Chondrocyte (in vitro differentiated cells): ENCODE data around the gene RPL27A. TPM values are rescaled to one million over a fixed set of nuclear protein-coding genes. Genes with fewer than 3 reads are reported as not detected.

ENCODE experiments used
- DNase-seq: peaks from one replicate; pipeline ENCODE4 v3.0.0; 2021; ENCODE audit warnings: mixed read lengths, low spot score
- H3K27ac Mint-ChIP-seq: one replicate; pipeline ENCODE4 v1.8.0; 2021; ENCODE audit warnings: mild to moderate bottlenecking, moderate library complexity, mixed read lengths; ENCODE audit not compliant: unreplicated experiment
- H3K27me3 Mint-ChIP-seq: 2 replicates; pipeline ENCODE4 v1.8.0; 2021; ENCODE audit warnings: low read depth, mixed read lengths
- H3K36me3 Mint-ChIP-seq: 2 replicates; pipeline ENCODE4 v1.8.0; 2021; ENCODE audit warnings: low read depth, mixed read lengths
- H3K4me1 Mint-ChIP-seq: 2 replicates; pipeline ENCODE4 v1.8.0; 2021; ENCODE audit warnings: low read depth, mild to moderate bottlenecking, mixed read lengths
- H3K4me3 Mint-ChIP-seq: one replicate; pipeline ENCODE4 v1.8.0; 2021; ENCODE audit warnings: mild to moderate bottlenecking, moderate library complexity, mixed read lengths; ENCODE audit not compliant: unreplicated experiment
- H3K9me3 Mint-ChIP-seq: 2 replicates; pipeline ENCODE4 v1.8.0; 2021; ENCODE audit warnings: low read depth, mixed read lengths
- CTCF ChIP-seq: fragments of 200-600 bp; sonication (generic); IDR thresholded peaks from 2 replicates; pipeline ENCODE4 v1.5.0; 2021; ENCODE audit warnings: antibody characterized with exemption, mild to moderate bottlenecking, moderate library complexity
- total RNA-seq: library from RNA; stranded (reverse); gene quantifications from 3 replicates; pipeline ENCODE4 v1.2.1, GENCODE V29; 2021

The RPL27A gene
- total RNA-seq, 1 donor from 2014 or later: 546 TPM

GRCh38 chr11:8739309-8739793 is 56.8 kb downstream of the RPL27A start:
- no peak for DNase-seq
- no peak overlapping the region for H3K27ac Mint-ChIP-seq
- no peak overlapping the region for H3K4me3 Mint-ChIP-seq
- peaks cover 6% of the 10 kb centered on the region for H3K36me3 Mint-ChIP-seq
- H3K9me3 Mint-ChIP-seq: no peaks in the 10 kb centered on the region
- no peak for TF ChIP-seq CTCF
- H3K4me1 Mint-ChIP-seq: peaks cover 3% of the 10 kb centered on the region
- no peaks in the 10 kb centered on the region for H3K27me3 Mint-ChIP-seq

Other genes with a start within 250 kb of the RPL27A start
- gene STK33, start 88.6 kb upstream of the RPL27A start, total RNA-seq: 3.0 to 4.5 TPM (median 3.4 TPM) in 3 replicates
- 5.3 to 7.2 TPM (median 5.9 TPM) in 3 replicates for gene TRIM66, start 127 bp upstream of the RPL27A start, total RNA-seq
- gene AKIP1, start 228.4 kb downstream of the RPL27A start, total RNA-seq: 24.0 to 30.1 TPM (median 29.3 TPM) in 3 replicates